ENCODE results near the gene LAMA3.

The LAMA3 gene

GRCh38 chr18:23927821-23928746 is 238.8 kb downstream of the LAMA3 start:
- H3K4me3 ChIP-seq (ENCODE audit: low read length) = no peak overlapping the region
- TF ChIP-seq, protein P1, sequence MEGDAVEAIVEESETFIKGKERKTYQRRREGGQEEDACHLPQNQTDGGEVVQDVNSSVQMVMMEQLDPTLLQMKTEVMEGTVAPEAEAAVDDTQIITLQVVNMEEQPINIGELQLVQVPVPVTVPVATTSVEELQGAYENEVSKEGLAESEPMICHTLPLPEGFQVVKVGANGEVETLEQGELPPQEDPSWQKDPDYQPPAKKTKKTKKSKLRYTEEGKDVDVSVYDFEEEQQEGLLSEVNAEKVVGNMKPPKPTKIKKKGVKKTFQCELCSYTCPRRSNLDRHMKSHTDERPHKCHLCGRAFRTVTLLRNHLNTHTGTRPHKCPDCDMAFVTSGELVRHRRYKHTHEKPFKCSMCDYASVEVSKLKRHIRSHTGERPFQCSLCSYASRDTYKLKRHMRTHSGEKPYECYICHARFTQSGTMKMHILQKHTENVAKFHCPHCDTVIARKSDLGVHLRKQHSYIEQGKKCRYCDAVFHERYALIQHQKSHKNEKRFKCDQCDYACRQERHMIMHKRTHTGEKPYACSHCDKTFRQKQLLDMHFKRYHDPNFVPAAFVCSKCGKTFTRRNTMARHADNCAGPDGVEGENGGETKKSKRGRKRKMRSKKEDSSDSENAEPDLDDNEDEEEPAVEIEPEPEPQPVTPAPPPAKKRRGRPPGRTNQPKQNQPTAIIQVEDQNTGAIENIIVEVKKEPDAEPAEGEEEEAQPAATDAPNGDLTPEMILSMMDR (IDR thresholded peaks at IDR 0.05; ENCODE audit: insufficient read depth, low read depth, low read length, missing control alignments) = no peak
- DNase-seq (ENCODE audit: low read depth) = no peak

- DNase-seq (ENCODE audit: low read depth) = no peak
- H3K4me3 ChIP-seq (ENCODE audit: low read length) = no peak overlapping the region
- TF ChIP-seq, protein P1 (IDR thresholded peaks at IDR 0.05; ENCODE audit: insufficient read depth, low read depth, low read length, missing control alignments) = no peak
These were observed 240.2 kb downstream of the LAMA3 start for GRCh38 chr18:23929362-23929930.

DNA sequence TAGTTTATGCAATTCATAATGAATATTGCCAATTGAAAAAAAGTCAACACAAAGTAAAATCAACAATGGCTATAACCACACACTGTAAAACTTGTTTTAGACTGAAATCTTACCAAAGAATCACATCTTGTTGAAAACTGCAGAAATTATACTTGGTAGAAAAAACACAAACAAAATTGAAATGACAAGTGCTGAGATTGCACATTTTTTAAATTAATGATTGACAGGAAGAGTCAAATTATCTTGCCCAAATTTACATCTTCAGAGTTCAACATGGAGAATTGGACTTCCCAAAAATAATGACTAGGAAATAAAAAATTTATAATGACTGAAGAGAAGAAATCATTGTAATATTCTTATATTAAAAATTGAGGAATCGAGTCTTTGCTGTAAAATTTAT is 240.7 kb downstream of the LAMA3 start:
- H3K4me3 ChIP-seq (ENCODE audit: low read length) = no peak overlapping the region
- no peak for DNase-seq (ENCODE audit: low read depth)
- TF ChIP-seq, protein P1 (IDR thresholded peaks at IDR 0.05; ENCODE audit: insufficient read depth, low read depth, low read length, missing control alignments) = no peak

DNA sequence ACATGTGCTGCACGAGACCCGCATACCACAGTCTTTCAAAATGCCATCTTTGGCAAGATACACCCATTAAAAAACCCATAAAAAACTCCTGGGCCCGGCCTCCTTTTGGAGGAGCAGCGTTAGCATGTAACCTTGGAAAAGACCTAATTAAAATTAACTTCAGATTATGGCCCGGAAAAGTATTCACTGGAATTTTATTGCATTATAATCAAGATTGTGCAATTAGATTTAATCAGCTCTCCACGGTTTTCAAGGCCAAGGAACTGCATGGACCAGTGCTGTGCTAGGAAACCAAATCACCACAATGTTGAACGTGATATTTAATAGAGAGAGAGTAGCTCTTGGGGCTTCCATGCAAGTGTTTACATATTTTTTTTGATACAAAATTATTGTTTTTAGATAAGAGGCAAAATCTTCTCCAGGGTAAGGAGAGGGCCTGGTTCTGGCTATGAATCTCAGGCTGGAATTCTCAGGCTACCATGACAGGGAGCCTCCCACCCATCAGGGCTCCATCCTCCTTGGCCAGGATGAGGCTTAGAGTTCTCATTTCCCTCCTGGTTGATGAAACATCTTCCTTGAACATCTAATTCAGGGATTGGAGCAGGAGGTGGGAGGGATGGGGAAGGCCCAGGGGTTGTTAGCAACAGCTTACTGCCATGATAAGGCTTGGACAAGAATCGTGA is 243.3 kb downstream of the LAMA3 start:
- TF ChIP-seq, protein P1 (IDR thresholded peaks at IDR 0.05; ENCODE audit: insufficient read depth, low read depth, low read length, missing control alignments) = no peak
- DNase-seq (ENCODE audit: low read depth) = no peak
- no peak overlapping the region for H3K4me3 ChIP-seq (ENCODE audit: low read length)

DNA sequence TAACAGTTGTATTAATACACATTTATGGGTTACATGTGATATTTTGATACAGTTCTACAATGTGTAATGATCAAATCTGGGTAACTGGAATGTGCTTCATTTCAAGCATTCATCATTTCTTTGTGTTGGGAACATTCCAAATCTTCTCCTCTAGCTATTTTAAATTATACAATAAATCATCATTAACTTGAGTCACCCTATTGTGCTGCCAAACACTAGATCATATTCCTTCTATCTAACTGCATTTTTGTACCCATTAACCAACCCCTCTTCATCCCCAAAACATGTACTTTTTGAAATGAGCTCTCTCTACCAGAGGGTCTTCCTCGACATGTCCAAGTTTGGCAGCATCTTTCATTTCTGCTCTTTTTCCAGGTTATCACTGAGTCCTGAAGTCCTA is 244.2 kb downstream of the LAMA3 start:
- H3K4me3 ChIP-seq (ENCODE audit: low read length) = no peak overlapping the region
- no peak for DNase-seq (ENCODE audit: low read depth)
- TF ChIP-seq, protein P1 (IDR thresholded peaks at IDR 0.05; ENCODE audit: insufficient read depth, low read depth, low read length, missing control alignments) = no peak

DNA sequence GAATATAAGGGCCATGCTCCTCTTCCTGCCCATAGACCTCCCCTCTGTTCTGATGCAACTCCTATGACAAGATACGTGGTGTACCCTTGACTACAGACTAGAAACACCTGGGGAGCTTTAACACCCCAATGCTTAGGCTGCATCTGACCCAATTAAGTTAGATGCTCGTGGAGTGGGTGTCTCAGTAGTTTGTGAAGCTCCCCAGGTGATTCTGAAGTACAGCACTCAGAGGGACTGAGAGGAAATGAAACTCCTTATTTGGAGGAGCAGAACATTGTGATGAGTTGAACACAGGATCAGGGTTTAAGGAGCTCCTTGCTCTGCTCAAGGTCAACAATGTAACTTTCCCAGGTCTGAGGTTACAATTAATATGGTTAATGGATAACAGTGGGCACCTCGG is 245.0 kb downstream of the LAMA3 start:
- DNase-seq (ENCODE audit: low read depth) = no peak
- H3K4me3 ChIP-seq (ENCODE audit: low read length) = no peak overlapping the region
- TF ChIP-seq, protein P1 (IDR thresholded peaks at IDR 0.05; ENCODE audit: insufficient read depth, low read depth, low read length, missing control alignments) = no peak
